NCI-H1417 treated with DMSO at 0.1 percent for 48 hours (cell line): ENCODE results near the gene C3orf49.
A peak's percentile ranks its signal among the peaks of the same experiment; 100 is the strongest.

Experiments used
- DNase-seq: peaks from one replicate; lab custom pipeline; 2025; lab: John Stamatoyannopoulos, UW

The C3orf49 gene

DNA sequence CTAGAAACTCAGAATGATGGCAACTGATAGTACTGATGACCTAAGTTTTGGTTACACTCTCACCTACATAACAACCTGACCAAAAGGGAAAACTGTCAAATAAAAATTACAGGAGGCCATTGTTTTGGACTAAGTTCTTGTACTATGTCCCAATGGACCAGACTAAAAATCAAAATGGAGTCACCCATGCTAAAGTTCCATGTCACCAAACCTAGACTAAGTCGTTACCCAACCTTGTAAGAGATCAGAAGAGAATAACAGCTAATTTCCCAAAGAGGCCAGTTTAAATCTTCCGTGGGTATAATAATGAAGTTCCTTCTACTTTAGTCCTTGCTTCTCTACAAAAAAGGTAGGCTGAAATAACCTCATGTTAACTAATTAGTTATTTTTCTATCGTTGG is 32.2 kb downstream of the C3orf49 start:
- DNase-seq, result no peak

- no peak for DNase-seq
These were observed 34.0 kb downstream of the C3orf49 start for GRCh38 chr3:63853106-63853505.

DNA sequence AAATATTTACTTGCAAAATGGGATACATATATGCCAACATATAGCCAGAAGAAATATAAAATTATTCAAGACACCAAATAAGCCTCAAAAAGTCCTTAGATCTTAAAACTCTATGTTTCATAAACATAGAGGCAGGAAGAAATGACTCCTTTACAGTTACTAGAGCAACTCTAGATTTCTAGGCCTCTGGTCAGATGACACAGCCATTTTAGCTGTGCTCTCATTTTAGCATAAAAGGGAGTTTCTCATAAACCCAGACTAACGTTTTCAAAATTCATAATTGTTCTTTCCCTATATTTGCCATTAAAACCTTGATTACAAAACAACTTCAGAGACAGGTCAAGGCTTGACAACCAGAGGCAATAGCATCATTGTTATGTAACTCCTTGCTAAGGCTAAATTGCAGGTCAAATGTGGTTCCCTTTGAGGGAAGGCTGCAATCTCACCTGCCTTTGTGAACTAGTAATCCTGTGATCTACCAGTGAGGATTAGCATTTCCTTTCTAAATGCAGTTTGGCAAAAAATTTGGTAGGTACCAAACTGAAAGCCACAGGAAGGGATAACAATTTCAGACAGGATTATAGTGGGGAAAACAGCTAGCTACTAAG is 36.3 kb downstream of the C3orf49 start:
- DNase-seq, result no peak

DNA sequence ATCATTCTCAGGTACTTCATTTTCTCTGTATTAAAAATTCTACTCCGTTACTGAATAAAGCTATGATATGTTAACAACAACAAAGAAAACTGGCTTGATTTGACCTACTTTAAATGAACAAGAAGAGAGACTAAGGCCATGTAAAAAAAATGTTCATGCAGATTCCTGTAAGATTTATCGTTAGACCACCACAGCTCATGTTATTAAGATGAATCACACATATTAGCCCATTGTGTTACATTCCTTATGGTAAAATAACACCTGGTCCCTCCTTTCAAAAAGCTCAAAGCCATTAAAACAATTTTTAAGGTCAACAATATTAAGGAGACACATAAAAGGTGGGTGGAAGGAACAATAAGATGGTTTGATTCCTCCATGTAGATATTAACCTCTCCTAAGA is 38.2 kb downstream of the C3orf49 start:
- DNase-seq, result no peak

GRCh38 chr3:63860776-63861175 is 41.7 kb downstream of the C3orf49 start:
- DNase-seq, result no peak

GRCh38 chr3:63861306-63861705 is 42.2 kb downstream of the C3orf49 start:
- DNase-seq, result no peak

- DNase-seq, result no peak
These were observed 43.7 kb downstream of the C3orf49 start for GRCh38 chr3:63862804-63863149.

- no peak for DNase-seq
These were observed 44.3 kb downstream of the C3orf49 start, which contains the start of the genes ATXN7 and THOC7 for GRCh38 chr3:63863150-63864007. Gene ATXN7 (plus strand): TSS chr3:63863867. CDS start chr3:63912599, 48,732 bp downstream. Gene THOC7 (minus strand): TSS chr3:63863805. CDS start chr3:63863790, 15 bp downstream.

DNA sequence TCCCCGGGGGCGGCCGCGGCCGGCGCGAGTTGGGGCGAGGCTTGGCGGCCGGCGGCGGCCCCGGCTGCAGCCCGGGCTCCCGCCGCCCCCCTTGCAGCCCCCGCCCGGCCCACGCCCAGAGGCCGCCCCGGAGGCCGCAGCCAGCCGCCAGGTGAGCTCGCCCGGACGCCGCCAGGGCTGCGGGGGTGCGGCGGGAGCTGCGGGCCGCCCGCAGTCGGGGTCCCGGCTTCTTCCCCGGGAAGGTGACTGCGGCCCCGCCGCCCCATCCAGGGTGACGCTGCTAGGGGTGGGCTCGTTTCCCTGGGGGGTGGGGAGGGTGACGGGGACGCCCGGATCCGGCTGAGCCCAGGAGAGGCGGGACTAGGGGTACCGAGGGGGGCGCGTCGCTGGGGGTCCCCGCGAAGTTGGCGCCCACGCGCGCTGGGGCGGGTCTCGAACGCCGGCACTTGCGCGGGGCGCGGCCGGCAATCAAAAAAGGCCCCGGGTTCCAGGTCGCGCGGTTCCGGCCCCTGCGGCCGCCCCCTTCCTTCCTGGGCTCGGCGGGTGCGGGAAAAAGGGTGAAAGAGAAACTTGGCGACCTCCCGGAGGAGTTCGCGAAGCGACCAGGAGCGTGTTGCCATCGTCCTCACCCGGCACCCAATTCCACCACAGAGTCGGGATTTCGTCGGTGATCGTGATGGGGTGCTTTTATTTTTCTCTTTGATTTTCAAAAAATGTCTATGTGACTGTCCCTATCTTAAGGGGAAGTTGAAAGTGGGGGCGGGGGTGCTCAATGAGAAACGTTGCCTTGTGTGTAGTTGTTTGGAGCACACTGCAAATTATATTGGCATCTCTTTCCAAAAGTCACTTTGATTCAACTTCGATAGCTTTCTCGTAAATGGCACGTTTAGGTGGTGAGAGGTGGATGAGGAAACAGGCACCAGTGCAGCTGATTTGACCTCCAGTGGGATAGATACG is 45.2 kb downstream of the C3orf49 start:
- DNase-seq, result no peak

- no peak for DNase-seq
These were observed 45.8 kb downstream of the C3orf49 start for GRCh38 chr3:63864965-63865327.

- DNase-seq, result no peak
These were observed 48.1 kb downstream of the C3orf49 start for GRCh38 chr3:63867225-63867624.

GRCh38 chr3:63869940-63870614 is 51.0 kb downstream of the C3orf49 start:
- DNase-seq, result no peak

GRCh38 chr3:63870615-63871005 is 51.5 kb downstream of the C3orf49 start:
- DNase-seq, result no peak

DNA sequence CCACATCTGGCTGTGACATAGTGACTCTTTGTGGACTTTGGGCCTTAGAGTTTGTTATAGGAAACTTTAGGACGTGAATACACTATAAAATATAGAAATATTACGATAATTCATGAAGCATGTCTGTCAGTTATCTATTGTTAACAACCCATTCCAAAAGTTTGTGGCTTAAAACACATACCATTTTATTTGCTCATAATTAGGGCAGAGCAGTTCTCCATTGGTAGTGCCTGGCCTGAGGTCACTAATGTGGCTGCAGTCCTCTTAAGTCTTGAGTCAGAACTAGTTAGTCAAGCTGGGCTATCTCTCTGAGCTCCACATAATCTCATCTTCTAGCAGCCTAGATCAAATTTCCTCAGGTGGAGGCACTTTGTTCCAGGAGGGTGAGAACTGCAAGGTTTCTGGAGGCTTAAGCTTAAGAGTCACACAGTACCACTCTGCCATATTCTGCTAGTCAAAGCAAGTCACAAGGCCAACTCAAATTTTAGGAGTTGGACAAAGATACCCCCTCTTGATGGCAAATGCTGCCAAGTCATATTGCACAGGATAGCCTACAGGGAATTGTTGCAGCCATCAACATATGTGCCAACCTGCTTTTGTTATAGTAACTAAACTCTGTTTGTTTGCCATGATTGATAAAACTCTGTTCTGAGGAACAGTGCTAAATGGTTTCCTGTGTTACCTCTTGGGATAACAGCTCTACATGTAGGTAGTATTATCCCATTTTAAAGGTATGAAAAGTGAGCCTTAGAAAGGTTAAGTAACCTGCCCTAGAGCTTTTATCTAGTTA is 53.2 kb downstream of the C3orf49 start:
- DNase-seq, result no peak

DNA sequence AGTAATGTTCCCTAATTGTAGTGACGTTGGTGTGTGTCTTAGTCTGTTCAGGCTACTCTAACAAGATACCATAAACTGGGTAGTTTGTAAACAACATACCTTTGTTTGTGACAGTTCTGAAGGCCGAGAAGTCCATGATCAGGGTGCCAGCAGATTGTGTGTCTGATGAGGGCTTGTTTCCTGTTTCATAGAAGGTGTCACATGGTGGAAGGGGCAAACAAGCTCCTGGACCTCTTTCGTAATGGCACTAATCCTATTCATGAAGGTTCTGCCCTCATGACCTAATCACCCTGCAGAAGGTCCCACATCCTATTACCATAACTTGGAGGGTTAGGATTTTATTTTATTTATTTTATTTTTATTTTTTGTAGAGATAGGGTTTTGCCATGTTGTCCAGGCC is 55.7 kb downstream of the C3orf49 start:
- DNase-seq, result no peak

DNA sequence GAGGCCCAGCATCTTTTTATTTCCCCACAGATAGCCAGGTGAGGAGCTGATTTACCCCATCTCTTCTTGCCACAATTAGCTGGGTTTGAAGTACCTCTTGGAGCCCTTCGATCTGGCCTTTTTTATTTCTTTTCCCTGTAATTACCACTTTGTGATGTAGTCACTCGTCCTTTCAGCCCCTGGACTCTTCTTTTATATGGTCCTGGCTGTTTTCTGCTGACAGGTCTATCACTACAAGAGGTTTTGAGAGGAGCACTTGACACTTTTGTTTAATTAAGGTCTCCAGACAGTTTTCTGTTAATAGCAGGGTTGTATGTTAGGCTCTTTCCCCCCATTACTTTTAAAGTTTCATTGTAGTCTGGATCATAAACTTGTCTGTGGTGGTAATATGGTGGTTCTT is 56.4 kb downstream of the C3orf49 start:
- peak; percentile 54 for DNase-seq

DNA sequence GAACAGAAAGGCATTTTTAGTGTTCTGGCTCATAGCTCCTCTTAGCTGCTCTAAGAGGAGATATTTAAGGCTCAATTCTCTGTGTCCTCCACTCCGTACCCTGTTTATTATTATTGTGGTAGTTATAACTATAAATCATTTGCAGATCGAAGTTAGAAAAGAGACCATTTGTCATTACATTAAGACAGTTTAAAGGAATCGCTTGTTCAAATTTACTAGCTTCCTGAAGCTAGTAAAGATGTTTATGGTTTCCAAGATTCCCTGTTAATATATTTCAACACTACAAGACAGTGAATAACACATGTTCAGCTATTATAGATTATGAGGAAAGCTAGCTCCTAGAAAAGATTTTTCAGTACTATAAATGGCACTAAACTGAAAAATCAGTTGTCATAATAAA is 57.2 kb downstream of the C3orf49 start:
- no peak for DNase-seq

DNA sequence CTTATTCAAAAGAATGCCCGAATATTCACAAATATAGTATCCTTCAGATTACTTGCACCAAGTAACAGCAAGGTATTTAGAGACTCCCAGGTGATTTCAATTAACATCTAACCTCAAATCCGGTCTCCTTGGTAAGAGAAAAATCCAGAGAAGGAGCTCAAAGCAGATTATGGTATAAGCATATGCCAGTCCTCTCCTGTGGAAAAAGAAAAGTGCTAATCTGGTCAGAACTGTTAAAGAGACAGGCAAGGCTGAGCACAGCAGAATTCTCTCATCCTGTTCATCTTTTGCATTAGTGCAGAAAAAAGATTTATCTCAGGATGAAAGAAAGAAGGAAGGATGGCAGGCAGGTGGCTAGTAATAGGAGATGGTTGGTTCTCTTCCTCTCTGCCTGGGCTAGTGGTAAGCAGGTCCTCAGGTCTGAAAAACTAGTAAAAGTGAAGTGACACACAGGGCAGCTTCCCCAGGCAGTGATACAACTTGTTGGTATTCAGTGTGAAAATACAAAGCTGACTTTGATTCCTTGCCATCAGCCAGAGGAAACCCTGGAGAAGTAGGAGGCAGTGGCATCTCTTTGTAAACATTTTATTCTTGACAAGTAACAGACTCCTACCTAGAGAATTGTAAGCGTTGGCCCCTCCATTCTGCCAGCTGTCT is 58.8 kb downstream of the C3orf49 start:
- DNase-seq, result no peak

GRCh38 chr3:63878394-63879060 is 59.4 kb downstream of the C3orf49 start:
- no peak for DNase-seq

DNA sequence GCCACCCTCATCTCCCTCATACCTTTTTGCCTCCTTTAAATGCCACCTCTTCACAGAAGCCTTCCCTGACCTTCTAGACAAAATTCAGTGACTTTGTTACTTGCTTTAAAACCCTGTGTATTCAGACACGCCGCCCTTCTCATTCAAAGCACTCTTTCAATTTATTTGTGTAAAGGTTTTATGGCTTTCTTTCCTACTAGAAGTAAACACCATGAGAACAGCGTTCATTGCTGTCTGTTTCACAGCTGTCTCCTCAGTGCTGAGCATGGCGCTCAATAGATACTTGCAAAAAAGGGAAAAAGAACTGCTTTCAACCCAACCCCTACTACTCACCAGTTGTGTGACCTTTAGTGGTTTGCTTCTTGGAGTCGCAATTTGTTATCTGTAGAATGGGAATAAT is 61.6 kb downstream of the C3orf49 start:
- no peak for DNase-seq
